ENCODE results near the gene SMIM38.
"Not testable (repeated sequence)": the region's sequence is repeated elsewhere in the genome, so short reads cannot be mapped to it uniquely, and the experiment has no call there.

The SMIM38 gene

DNA sequence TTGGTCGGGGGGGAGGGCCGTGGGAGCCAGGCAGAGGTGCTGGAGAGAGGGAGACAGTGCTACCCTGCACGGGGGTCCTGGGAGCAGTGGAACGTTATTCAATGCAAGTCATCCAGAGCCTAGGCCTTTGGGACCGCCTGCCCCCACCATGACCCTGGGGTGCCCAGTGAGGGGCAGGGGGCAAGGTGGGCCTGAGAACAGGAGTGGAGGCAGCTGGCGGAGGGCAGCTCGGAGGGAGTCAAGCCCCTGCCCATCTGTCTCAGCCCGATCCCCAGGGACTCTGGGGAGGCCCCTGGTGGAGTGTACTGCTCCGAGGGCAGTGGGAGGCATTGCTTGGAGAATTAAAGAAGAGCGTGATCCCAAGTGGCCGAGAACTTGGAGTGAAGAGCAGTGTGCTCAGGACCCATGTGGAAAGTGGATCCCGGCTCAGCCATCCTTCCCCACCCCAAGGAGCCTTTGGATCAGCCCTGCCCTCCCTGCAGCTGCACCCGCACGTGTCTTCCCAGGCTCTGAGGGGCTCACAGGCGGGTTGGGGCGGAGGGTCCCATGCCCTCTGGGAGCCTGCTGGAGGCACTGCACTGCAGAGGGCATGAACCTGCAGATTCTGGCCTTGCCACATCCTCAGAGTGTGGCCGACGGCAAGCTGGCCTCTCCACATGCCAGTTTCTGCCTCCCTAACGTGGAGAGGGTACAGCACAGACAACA is 34.0 kb upstream of the SMIM38 start:
- no peak for DNase-seq (ENCODE audit: low read depth in 2 of 3, low spot score in 2 of 3)

DNA sequence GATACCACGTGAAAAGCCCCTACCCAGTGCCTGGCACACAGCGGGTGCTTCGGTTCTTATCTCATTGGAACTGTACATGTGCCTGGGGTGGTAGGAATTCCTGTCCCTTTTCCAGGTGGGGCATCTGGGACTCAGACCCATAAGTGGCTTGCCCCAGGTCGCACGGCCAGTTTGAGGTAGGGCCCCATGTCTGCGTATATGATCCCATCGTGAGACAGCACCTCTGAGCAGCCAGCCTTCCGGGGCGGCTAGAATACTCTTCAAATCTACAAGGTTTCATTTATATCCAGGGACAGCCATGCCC is 33.5 kb upstream of the SMIM38 start:
- DNase-seq (ENCODE audit: low read depth in 2 of 3, low spot score in 2 of 3) = no peak

GRCh38 chr11:69122630-69123431 is 32.9 kb upstream of the SMIM38 start:
- DNase-seq (ENCODE audit: low read depth in 2 of 3, low spot score in 2 of 3) = peak in 2 of 3 experiments; percentile 34 to 56

DNA sequence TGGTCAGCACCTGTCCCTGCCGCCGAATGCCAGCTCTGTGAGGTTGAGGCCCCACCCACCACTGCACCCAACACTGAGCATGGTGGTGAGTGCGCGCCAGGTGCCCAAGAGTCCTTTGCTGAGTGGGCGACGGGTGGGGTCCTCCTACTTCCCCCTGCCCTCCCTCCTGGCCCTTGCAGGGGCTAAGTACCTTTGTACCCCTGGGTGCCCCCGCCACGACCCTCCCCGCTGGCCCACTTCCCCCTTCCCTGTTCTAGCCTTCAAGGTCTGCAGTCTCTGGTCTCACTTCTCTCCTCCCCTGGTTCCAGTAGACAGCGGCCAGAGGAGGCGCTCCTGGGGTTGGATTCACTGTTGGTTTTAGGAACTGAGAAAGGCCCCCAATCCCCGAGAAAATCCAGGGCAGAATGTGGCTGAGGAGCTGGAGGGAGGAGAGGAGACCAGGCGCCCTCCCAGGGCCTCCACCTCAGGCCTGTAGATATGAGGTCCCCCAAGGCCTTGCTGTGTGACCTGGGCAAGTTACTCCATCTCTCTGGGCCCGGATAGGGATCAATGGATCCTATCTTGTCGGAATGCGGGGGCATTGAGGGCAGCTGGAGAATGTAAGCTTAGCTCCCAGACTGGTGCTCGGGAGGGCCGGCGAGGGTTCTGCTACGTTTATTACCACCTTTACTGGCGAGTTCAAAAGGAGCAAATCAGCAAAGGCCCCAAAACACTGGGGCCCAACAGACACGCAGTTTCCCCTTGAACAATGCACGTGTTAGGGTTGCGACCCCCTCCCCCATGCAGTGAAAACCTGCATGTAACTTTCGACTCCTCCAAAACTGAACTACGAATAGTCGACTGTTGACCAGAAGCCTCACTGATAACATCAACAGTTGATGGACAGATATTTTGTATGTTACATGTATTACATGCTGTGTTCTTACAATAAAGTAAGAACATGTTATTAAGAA is 31.9 kb upstream of the SMIM38 start:
- DNase-seq (ENCODE audit: low read depth in 2 of 3, low spot score in 2 of 3) = no peak

- DNase-seq (ENCODE audit: low read depth in 2 of 3, low spot score in 2 of 3) = no peak
Measured at GRCh38 chr11:69125861-69126260, 29.9 kb upstream of the SMIM38 start.

GRCh38 chr11:69126286-69126685 is 29.4 kb upstream of the SMIM38 start:
- no peak for DNase-seq (ENCODE audit: low read depth in 2 of 3, low spot score in 2 of 3)

DNA sequence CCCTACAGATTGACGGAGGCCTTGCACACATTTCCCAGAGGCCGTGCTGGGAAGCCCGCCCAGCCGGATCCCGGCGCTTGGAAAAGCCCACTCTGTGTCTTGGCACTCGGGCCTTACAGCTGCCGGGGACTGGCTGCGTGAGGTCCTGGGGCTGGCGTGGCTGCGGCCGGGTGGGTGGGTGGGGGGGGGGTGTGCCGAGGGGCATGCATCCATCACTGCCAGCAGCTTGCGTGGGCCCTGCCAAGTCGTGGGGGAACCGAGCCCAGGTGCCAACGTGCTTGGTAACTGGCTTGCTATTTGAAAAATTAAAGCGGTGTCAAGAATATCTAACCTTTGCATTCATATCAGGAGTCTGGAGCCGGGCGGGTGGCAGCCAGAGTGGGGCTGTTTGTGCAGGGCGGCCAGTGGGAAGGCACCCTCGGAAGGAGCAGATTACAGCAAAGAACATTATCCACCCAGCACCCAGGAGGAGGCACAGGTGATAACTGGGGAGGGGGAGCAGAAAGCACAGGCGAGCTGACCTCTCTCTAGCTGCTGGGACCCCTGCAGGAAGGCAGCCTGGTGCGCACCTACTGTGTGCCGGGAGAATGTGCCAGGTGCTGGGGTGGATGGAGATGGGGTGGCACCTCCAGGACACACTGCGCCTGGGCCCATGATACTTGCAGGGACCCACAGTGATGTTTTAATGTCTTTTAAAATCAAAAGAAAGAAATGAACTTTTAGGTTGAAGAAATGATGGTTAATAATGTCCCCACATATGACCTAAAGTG is 28.5 kb upstream of the SMIM38 start:
- DNase-seq (ENCODE audit: low read depth in 2 of 3, low spot score in 2 of 3) = no peak

DNA sequence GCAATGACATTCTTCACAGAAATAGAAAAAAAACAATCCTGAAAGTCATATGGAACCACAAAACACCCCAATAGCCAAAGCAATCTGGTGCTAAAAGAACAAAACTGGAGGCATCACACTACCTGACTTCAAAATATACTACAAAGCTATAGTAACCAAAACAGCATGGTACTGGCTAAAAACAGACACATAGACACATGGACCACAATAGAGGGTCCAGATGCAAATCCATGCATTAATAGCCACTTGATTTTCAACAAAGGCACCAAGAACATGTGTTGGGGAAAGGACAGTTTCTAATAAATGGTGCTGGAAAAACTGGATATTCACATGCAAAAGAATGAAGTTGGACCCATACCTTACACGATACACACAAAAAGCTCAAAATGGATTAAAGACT is 27.9 kb upstream of the SMIM38 start:
- DNase-seq (ENCODE audit: low read depth in 2 of 3, low spot score in 2 of 3) = no peak

DNA sequence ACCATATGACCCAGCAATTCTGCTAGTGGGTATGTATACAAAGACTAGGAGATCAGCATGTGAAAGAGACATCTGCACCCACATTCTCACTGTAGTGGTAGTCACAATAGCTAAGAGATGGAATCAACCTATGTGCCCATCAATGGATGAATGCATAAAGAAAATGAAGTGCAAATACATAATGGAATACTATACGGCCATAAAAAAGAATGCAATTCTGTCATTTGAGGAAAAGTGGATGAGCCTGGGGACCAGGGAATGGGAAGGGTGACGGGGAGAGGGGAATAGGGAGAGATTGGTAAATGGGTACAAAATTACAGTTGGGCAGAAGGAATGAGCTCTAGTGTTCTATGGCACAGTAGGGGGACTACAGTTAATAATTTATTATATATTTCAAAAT is 26.7 kb upstream of the SMIM38 start:
- no peak for DNase-seq (ENCODE audit: low read depth in 2 of 3, low spot score in 2 of 3)

DNA sequence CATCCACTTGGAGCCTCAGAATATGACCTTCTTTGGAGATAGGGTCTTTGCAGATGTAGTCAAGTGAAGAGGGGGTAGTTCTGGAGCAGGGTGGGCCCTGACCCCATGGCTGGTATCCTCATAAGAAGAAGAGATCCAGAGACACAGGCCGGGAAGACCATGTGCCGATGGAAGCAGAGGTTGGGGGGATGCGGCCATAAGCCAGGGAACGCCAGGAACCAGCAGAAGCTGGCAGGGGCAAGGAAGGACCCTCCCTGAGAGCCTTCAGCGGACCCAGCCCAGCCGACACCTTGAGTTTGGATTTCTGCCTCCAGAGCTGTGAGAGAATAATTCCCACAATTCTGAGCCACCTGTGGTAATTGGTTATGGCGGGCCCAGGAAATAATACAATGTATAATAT is 26.1 kb upstream of the SMIM38 start:
- DNase-seq (ENCODE audit: low read depth in 2 of 3, low spot score in 2 of 3) = no peak

- no peak for DNase-seq (ENCODE audit: low read depth in 2 of 3, low spot score in 2 of 3)
Measured at GRCh38 chr11:69130654-69131053, 25.1 kb upstream of the SMIM38 start.

DNA sequence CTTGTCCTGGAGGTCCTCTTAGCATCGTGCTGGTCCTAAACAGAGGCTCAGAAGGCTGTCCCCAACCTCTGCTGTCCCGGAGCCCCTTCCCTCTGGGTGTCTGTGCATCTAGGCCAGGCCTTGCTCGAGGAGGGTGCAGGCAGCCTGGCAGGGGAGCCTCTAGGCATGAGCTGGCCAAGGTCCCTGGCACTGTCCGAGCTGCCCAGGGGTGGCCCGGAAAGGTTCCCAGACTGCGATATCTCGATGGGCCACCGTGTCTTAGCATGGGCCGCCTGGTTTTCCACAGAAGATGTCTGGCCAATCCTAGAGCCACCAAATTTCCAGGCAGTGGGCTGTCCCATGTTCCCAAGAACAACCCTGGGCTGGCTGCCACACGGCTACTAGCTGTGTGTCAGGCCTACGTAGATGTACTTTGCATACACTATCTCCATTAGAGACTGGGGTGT is 24.6 kb upstream of the SMIM38 start:
- no peak for DNase-seq (ENCODE audit: low read depth in 2 of 3, low spot score in 2 of 3)

- DNase-seq (ENCODE audit: low read depth in 2 of 3, low spot score in 2 of 3) = no peak
Measured at GRCh38 chr11:69131644-69132300, 24.0 kb upstream of the SMIM38 start.

DNA sequence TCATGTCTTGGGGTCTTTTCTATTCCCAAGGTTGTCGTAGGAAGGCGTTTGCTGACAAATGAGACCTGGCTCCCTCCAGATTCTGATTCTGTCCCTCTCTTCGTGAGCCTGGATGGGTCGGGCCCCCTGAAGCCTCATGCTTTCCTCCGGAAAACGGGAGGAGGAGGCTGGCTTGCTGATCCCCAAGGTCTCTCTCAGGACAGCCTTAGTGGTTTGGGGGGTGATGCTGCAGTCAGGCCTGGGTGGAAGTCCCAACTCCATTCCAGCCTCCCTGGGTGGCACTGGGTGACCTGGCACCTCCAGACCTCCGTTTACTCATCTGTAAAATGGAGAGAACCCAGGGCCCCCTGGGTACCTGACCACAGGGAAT is 23.4 kb upstream of the SMIM38 start:
- no peak for DNase-seq (ENCODE audit: low read depth in 2 of 3, low spot score in 2 of 3)

DNA sequence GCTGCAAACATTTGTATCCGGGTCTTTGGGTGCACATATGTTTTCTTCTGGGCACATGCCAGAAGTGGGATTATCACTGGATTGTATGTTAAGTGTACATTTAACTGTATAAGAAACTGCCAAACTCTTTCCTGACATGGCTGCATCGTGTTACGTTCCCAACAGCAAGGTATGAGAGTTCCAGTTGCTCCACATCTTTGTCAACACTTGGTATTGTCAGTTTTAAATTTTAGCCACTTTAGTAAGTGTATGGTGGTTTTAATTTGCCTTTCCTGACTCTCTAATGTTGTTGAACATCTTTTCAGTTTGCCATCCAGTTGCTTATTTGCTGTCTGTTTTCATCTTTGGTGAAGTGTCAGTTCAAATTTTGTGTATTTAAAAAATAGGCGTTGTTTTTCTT is 22.5 kb upstream of the SMIM38 start:
- DNase-seq (ENCODE audit: low read depth in 2 of 3, low spot score in 2 of 3) = no peak

DNA sequence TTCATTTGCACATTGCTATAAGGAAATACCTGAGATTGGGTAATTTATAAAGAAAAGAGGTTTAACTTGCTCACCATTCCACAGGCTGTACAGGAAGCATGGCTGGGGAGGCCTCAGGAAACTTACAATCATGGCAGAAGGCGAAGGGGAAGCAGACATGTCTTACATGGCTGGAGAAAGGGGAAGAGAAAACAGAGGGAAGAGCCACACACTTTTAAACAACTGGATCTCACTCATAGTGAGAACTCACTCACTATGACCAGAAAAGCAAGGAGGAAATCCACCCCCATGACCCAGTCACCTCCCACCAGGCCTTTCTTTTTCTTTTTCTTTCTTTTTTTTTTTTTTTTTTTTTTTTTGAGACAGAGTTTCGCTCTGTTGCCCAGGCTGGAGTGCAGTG is 21.6 kb upstream of the SMIM38 start:
- not testable (repeated sequence) for DNase-seq (ENCODE audit: low read depth in 2 of 3, low spot score in 2 of 3)

GRCh38 chr11:69134957-69135356 is 20.8 kb upstream of the SMIM38 start:
- no peak for DNase-seq (ENCODE audit: low read depth in 2 of 3, low spot score in 2 of 3)

- DNase-seq (ENCODE audit: low read depth in 2 of 3, low spot score in 2 of 3) = no peak
Measured at GRCh38 chr11:69135420-69136363, 20.0 kb upstream of the SMIM38 start.

- DNase-seq (ENCODE audit: low read depth in 2 of 3, low spot score in 2 of 3) = no peak
Measured at GRCh38 chr11:69136471-69136870, 19.3 kb upstream of the SMIM38 start.

Data from activated CD8-positive, alpha-beta memory T cell treated with anti-CD3 and anti-CD28 coated beads for 48 hours (primary cell).